RWPE2 (cell line): ENCODE measurements around the gene ANKS6.

Experiments
- ATAC-seq: fragments of 200-7000 bp; cut with Tn5 transposase; 3 replicates; pipeline ENCODE4 v1.9.1; 2021; ENCODE audit warnings: low read depth
- DNase-seq: peaks from one replicate; pipeline ENCODE4 v3.0.0-alpha.2; 2020; ENCODE audit warnings: low spot score
- H3K27ac ChIP-seq: fragments of 450-650 bp; 2 replicates; pipeline ENCODE4 v1.5.1; 2017; ENCODE audit warnings: mild to moderate bottlenecking; ENCODE audit not compliant: poor library complexity, severe bottlenecking
- H3K27me3 ChIP-seq: fragments of 250-450 bp; sonication (Bioruptor Pico); 2 replicates; pipeline ENCODE4 v1.5.1; 2021; ENCODE audit warnings: mild to moderate bottlenecking, moderate library complexity; ENCODE audit not compliant: insufficient read depth, poor library complexity, severe bottlenecking
- H3K36me3 ChIP-seq: fragments of 250-450 bp; sonication (Bioruptor Pico); 2 replicates; pipeline ENCODE4 v1.5.1; 2020; ENCODE audit warnings: low read depth, mild to moderate bottlenecking, moderate library complexity
- H3K4me1 ChIP-seq: fragments of 250-450 bp; sonication (Bioruptor Pico); 2 replicates; pipeline ENCODE4 v1.5.1; 2021; ENCODE audit warnings: mild to moderate bottlenecking, moderate library complexity; ENCODE audit not compliant: insufficient read depth, poor library complexity, severe bottlenecking
- H3K4me3 ChIP-seq: fragments of 250-450 bp; sonication (Bioruptor Pico); 2 replicates; pipeline ENCODE4 v1.5.1; 2021; ENCODE audit warnings: mild to moderate bottlenecking, moderate library complexity; ENCODE audit not compliant: severe bottlenecking
- H3K9me3 ChIP-seq: fragments of 250-450 bp; sonication (Bioruptor Pico); 2 replicates; pipeline ENCODE4 v1.5.1; 2021; ENCODE audit warnings: mild to moderate bottlenecking, moderate library complexity; ENCODE audit not compliant: severe bottlenecking
- CTCF ChIP-seq: fragments of 450-650 bp; IDR thresholded peaks from one replicate; pipeline ENCODE4 v1.5.1; 2017; ENCODE audit warnings: mild to moderate bottlenecking, moderate library complexity; ENCODE audit not compliant: poor library complexity, severe bottlenecking

The ANKS6 gene

DNA sequence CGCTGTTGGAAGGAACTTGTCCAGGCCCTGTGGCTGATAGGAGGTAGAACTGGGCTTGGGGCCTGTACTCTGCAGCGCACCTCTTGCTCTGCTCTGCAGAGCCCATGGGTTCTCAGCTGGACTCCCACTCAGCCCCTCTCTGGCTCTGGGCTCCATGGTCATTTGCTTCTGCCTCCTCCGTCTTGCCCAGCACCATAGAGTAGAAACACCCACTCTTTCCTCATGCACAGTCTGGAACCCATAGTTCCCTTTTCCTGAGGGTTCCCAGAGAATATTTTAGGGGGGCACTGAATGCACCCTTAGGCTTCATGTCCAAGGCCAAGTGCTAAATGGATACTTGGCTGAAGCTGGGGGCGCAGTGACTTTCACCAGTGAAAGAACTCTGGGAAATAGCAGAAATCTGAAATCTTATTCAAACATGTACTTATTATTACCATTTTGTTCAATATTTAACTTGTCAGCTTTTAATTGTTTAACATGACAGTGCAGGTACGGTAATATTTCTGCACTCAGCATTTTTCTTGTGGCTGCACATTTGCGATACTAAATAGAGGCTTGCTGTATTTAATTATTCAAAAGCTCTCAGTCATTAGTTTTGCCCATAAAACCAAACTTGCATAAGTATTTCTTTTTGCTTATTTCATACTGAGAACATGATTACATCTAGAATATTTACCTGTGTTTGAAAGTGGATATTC is 42.7 kb upstream of the ANKS6 start:
- no peaks in the 10 kb centered on the region for H3K36me3 ChIP-seq
- no peak for TF ChIP-seq CTCF
- no peaks in the 10 kb centered on the region for H3K4me1 ChIP-seq
- no peak overlapping the region for H3K4me3 ChIP-seq
- H3K27me3 ChIP-seq: no peaks in the 10 kb centered on the region
- ATAC-seq (no peak), DNase-seq (no peak)
- no peaks in the 10 kb centered on the region for H3K9me3 ChIP-seq
- H3K27ac ChIP-seq: no peak overlapping the region

GRCh38 chr9:98838155-98838867 is 42.0 kb upstream of the ANKS6 start:
- ATAC-seq (no peak), DNase-seq (no peak)
- no peaks in the 10 kb centered on the region for H3K27me3 ChIP-seq
- no peaks in the 10 kb centered on the region for H3K36me3 ChIP-seq
- no peak for TF ChIP-seq CTCF
- no peak overlapping the region for H3K4me3 ChIP-seq
- no peaks in the 10 kb centered on the region for H3K9me3 ChIP-seq
- H3K4me1 ChIP-seq: no peaks in the 10 kb centered on the region
- no peak overlapping the region for H3K27ac ChIP-seq

- no peak overlapping the region for H3K27ac ChIP-seq
- no peaks in the 10 kb centered on the region for H3K36me3 ChIP-seq
- TF ChIP-seq CTCF: no peak
- no peak overlapping the region for H3K4me3 ChIP-seq
- DNase-seq (no peak), ATAC-seq (no peak)
- no peaks in the 10 kb centered on the region for H3K9me3 ChIP-seq
- H3K27me3 ChIP-seq: no peaks in the 10 kb centered on the region
- H3K4me1 ChIP-seq: no peaks in the 10 kb centered on the region
Observed at GRCh38 chr9:98837516-98837915, 41.2 kb upstream of the ANKS6 start.

DNA sequence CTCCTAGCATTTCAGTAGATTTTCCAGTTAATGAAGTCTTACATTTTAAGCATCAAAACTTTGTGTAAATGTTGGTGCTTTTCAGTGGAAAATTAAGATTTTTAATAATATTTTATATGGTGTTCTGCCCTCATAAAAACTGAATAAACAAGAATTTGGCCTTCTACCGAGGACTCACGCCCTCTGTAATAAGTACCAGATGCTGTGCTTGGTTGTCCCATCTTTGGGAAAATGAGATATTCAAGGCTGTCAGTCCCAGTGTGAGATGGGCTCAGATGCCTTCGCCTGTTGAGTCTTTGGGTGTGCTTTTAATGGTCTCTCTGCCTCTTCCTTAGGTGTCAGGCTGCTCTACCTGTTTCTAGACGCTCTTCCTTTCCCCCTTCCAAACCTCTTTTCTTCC is 39.9 kb upstream of the ANKS6 start:
- H3K36me3 ChIP-seq: no peaks in the 10 kb centered on the region

More for the DNA sequence above, 39.9 kb upstream of the ANKS6 start:
- no peaks in the 10 kb centered on the region for H3K9me3 ChIP-seq
- ATAC-seq (no peak), DNase-seq (no peak)
- no peak for TF ChIP-seq CTCF
- H3K4me1 ChIP-seq: no peaks in the 10 kb centered on the region
- H3K27ac ChIP-seq: no peak overlapping the region
- no peaks in the 10 kb centered on the region for H3K27me3 ChIP-seq
- H3K4me3 ChIP-seq: no peak overlapping the region
